B cell (primary cell): ENCODE measurements around the gene FRMD3. TPM values are rescaled to one million over a fixed set of nuclear protein-coding genes. Genes with fewer than 3 reads are reported as not detected.

Experiments
- ATAC-seq: fragments of 200-7000 bp; cut with Tn5 transposase; one replicate; pipeline ENCODE4 v1.10.0; 2021; ENCODE audit warnings: low read depth, mild to moderate bottlenecking, moderate number of reproducible peaks, moderate library complexity
- CTCF ChIA-PET: fragments of 350-600 bp; sonication (Branson Sonifier 250); formaldehyde crosslinking; loops from one replicate; lab custom pipeline; 2021; ENCODE audit warnings: antibody characterized with exemption, inconsistent platforms; lab: Charles Lee
- POLR2A ChIA-PET: fragments of 350-600 bp; sonication (Branson Sonifier 250); formaldehyde crosslinking; loops from one replicate; lab custom pipeline; 2021; ENCODE audit warnings: antibody characterized with exemption; lab: Charles Lee
- DNase-seq: peaks from one replicate; pipeline ENCODE4 v3.0.0; 2013
- H2AFZ ChIP-seq: 2 replicates; pipeline ENCODE4 v1.6.1; 2012; ENCODE audit warnings: mild to moderate bottlenecking, low read depth, low read length; ENCODE audit not compliant: insufficient read depth, poor library complexity, severe bottlenecking
- H3K27ac ChIP-seq, 2 donors: 1 replicate in 1 of 2; 2 replicates in 1 of 2; pipeline ENCODE4 v1.5.1; 2012 to 2013; ENCODE audit warnings: low read length in 2 of 2, mild to moderate bottlenecking in 2 of 2, moderate library complexity in 1 of 2
- H3K27me3 ChIP-seq, 4 experiments: fragments of 200-600 bp in 1 of 4; sonication (generic) in 1 of 4; replicated peaks in 1 of 4; 1 replicate in 2 of 4; 2 replicates in 2 of 4; pipeline versions ENCODE4 v1.6.1 to v1.7.0; 2013 to 2016; ENCODE audit warnings: low read length in 3 of 4, mild to moderate bottlenecking in 2 of 4, mixed read lengths in 1 of 4, moderate library complexity in 1 of 4; ENCODE audit not compliant: insufficient read depth in 4 of 4, control insufficient read depth in 3 of 4; ENCODE audit errors: control extremely low read depth in 1 of 4
- H3K36me3 ChIP-seq, 2 experiments: replicated peaks in 1 of 2; 1 replicate in 1 of 2; 2 replicates in 1 of 2; pipeline versions ENCODE4 v1.6.1 to v1.7.1; 2013; ENCODE audit warnings: low read length in 1 of 2; ENCODE audit not compliant: insufficient read depth in 2 of 2, control insufficient read depth in 1 of 2; ENCODE audit errors: control extremely low read depth in 1 of 2, extremely low read depth in 1 of 2
- H3K4me1 ChIP-seq, 2 donors: fragments of 200-600 bp in 1 of 2; sonication (generic) in 1 of 2; 1 replicate in 1 of 2; 2 replicates in 1 of 2; pipeline versions ENCODE4 v1.5.1 to v1.6.1; 2013 to 2017; ENCODE audit warnings: low read length in 2 of 2; ENCODE audit not compliant: control insufficient read depth in 2 of 2, insufficient read depth in 2 of 2
- H3K4me2 ChIP-seq: replicated peaks from 2 replicates; pipeline ENCODE3; 2012; ENCODE audit warnings: mild to moderate bottlenecking, low read depth, low read length; ENCODE audit not compliant: poor library complexity, severe bottlenecking
- H3K4me3 ChIP-seq, 5 experiments: fragments of 200-600 bp in 1 of 5; sonication (generic) in 1 of 5; 1 replicate in 3 of 5; 2 replicates in 2 of 5; pipeline versions ENCODE4 v1.5.1 to v1.7.0; 2011 to 2016; ENCODE audit warnings: low read length in 4 of 5, mild to moderate bottlenecking in 4 of 5, low read depth in 2 of 5, control low read depth in 1 of 5, moderate library complexity in 1 of 5; ENCODE audit not compliant: insufficient read depth in 1 of 5; ENCODE audit errors: control extremely low read depth in 1 of 5, extremely low read depth in 1 of 5
- H3K79me2 ChIP-seq: fragments of 200-600 bp; sonication (generic); one replicate; pipeline ENCODE4 v1.6.0; 2016; ENCODE audit warnings: low read length; ENCODE audit not compliant: control insufficient read depth, insufficient read depth
- H3K9ac ChIP-seq: fragments of 200-600 bp; sonication (generic); 2 replicates; pipeline ENCODE4 v1.6.1; 2017; ENCODE audit warnings: mild to moderate bottlenecking, low read length, moderate library complexity
- H3K9me3 ChIP-seq, 3 donors: one replicate each; pipeline versions ENCODE4 v1.6.1 to v1.7.1; 2013; ENCODE audit warnings: low read length in 2 of 3; ENCODE audit not compliant: control insufficient read depth in 2 of 3, insufficient read depth in 1 of 3; ENCODE audit errors: control extremely low read depth in 1 of 3
- H4K20me1 ChIP-seq: 2 replicates; pipeline ENCODE4 v1.6.0; 2012; ENCODE audit warnings: mild to moderate bottlenecking, low read length; ENCODE audit not compliant: insufficient read depth, control insufficient read depth, poor library complexity, severe bottlenecking
- H3K27ac Mint-ChIP-seq: one replicate; pipeline ENCODE4 v1.8.0; 2021; ENCODE audit warnings: mixed read lengths
- H3K27me3 Mint-ChIP-seq: one replicate; pipeline ENCODE4 v1.8.0; 2021; ENCODE audit warnings: mixed read lengths
- H3K4me1 Mint-ChIP-seq: one replicate; pipeline ENCODE4 v1.8.0; 2021; ENCODE audit warnings: mixed read lengths
- H3K4me3 Mint-ChIP-seq: one replicate; pipeline ENCODE4 v1.8.0; 2021; ENCODE audit warnings: mixed read lengths
- H3K9me3 Mint-ChIP-seq: one replicate; pipeline ENCODE4 v1.8.0; 2022; ENCODE audit warnings: mixed read lengths; ENCODE audit not compliant: insufficient read depth
- CTCF ChIP-seq: fragments of 200-600 bp; IDR thresholded peaks from one replicate; pipeline ENCODE4 v1.8.0; 2022; ENCODE audit warnings: antibody characterized with exemption, mild to moderate bottlenecking
- EZH2 ChIP-seq: IDR thresholded peaks from 2 replicates; pipeline ENCODE4 v1.6.1; 2012; ENCODE audit warnings: borderline replicate concordance, low read depth, mild to moderate bottlenecking, moderate library complexity, low read length; ENCODE audit not compliant: insufficient read depth, poor library complexity, severe bottlenecking
- WGBS: methylation state at CpG from one replicate; pipeline ENCODE4 v1.1.5; 2013; ENCODE audit warnings: missing lambda C conversion rate; ENCODE audit not compliant: insufficient coverage; 5-methylcytosine and 5-hydroxymethylcytosine counted together
- intact Hi-C: fragments of 100-400 bp; cut with micrococcal nuclease; formaldehyde crosslinking; loops from one replicate; pipeline ENCODE4 v1.10.0; 2022
- polyA plus RNA-seq: library from polyadenylated mRNA; depleted of rRNA; stranded (reverse); fragments of >200 nt; gene quantifications from 2 replicates; pipeline ENCODE4 v1.2.3, GENCODE V29; 2012
- total RNA-seq, 2 donors: library from RNA; stranded (reverse); fragments of 120-200 nt in 1 of 2; gene quantifications; 1 replicate in 1 of 2; 2 replicates in 1 of 2; pipeline versions ENCODE4 v1.2.3 to v1.2.4, GENCODE V29; 2013 to 2022

The FRMD3 gene
- total and polyA plus RNA-seq, 2 donors (not counting 1 experiment from before 2014, with no cell fraction given), result 0.37 to 0.49 TPM

GRCh38 chr9:83477120-83477519, 61.1 kb downstream of the FRMD3 start:
- H3K9ac ChIP-seq, result no peak overlapping the region
- peaks cover 0 to 12% (median 6%) of the 10 kb centered on the region in 3 donors for H3K9me3 ChIP-seq
- no peaks in the 10 kb centered on the region for H4K20me1 ChIP-seq
- DNase-seq (no peak), ATAC-seq (no peak)
- Mint-ChIP-seq H3K27me3 (peaks cover 3% of the 10 kb centered on the region), H3K4me1 (peaks cover 19% of the 10 kb centered on the region), H3K27ac (no peak overlapping the region), H3K4me3 (no peak overlapping the region), H3K9me3 (peaks cover 5% of the 10 kb centered on the region)
- H3K4me1 ChIP-seq, result peaks cover 13 to 15% of the 10 kb centered on the region in 2 donors
- H3K4me2 ChIP-seq, result no peak overlapping the region
- 100% methylated on average over 1 of the region's 3 CpGs for WGBS
- no peak for TF ChIP-seq CTCF
- no peak for TF ChIP-seq EZH2
- POLR2A ChIA-PET, result no interaction called here
- no peaks in the 10 kb centered on the region for H3K79me2 ChIP-seq
- no peaks in the 10 kb centered on the region for H3K27me3 ChIP-seq
- CTCF ChIA-PET, result no interaction called here
- no peak overlapping the region for H3K27ac ChIP-seq
- H3K36me3 ChIP-seq, result no peaks in the 10 kb centered on the region
- intact Hi-C loops, result no loop called here
- H2AFZ ChIP-seq, result no peak overlapping the region
- no peak overlapping the region for H3K4me3 ChIP-seq

- Histone ChIP-seq H3K36me3 (no peaks in the 10 kb centered on the region), H3K27ac (no peak overlapping the region), H3K4me3 (no peak overlapping the region), H3K9me3 (peaks cover 0 to 12% (median 6%) of the 10 kb centered on the region in 3 donors), H3K79me2 (no peaks in the 10 kb centered on the region), H3K4me2 (no peak overlapping the region), H3K9ac (no peak overlapping the region), H3K4me1 (peaks cover 13 to 15% of the 10 kb centered on the region in 2 donors), H2AFZ (no peak overlapping the region), H4K20me1 (no peaks in the 10 kb centered on the region), H3K27me3 (no peaks in the 10 kb centered on the region)
- ATAC-seq, result no peak
- H3K27ac Mint-ChIP-seq, result no peak overlapping the region
- TF ChIP-seq EZH2 (no peak), CTCF (no peak)
- DNase-seq, result no peak
- peaks cover 20% of the 10 kb centered on the region for H3K4me1 Mint-ChIP-seq
- intact Hi-C loops, result no loop called here
- WGBS, result 82% methylated on average over 2 of the region's 4 CpGs
- H3K4me3 Mint-ChIP-seq, result no peak overlapping the region
- CTCF ChIA-PET, result no interaction called here
- peaks cover 5% of the 10 kb centered on the region for H3K9me3 Mint-ChIP-seq
- POLR2A ChIA-PET, result no interaction called here
- H3K27me3 Mint-ChIP-seq, result peaks cover 3% of the 10 kb centered on the region
Observed at GRCh38 chr9:83476513-83476912, 61.7 kb downstream of the FRMD3 start.
